Neural progenitor cell (in vitro differentiated cells): ENCODE data around the gene STEAP1. TPM values are rescaled to one million over a fixed set of nuclear protein-coding genes. Genes with fewer than 3 reads are reported as not detected.
"Not testable (repeated sequence)": the region's sequence is repeated elsewhere in the genome, so short reads cannot be mapped to it uniquely, and the experiment has no call there.

Source experiments
- DNase-seq: peaks from one replicate; pipeline ENCODE4 v3.0.0-alpha.2; 2016; ENCODE audit warnings: low spot score
- H2AFZ ChIP-seq: fragments of 200-600 bp; sonication (generic); replicated peaks from 2 replicates; pipeline ENCODE4 v1.6.1; 2016; ENCODE audit warnings: antibody characterized with exemption
- H3F3A ChIP-seq: fragments of 200-600 bp; sonication (generic); 2 replicates; pipeline ENCODE4 v1.6.1; 2016; ENCODE audit warnings: antibody characterized with exemption, low read depth
- H3K27ac ChIP-seq: fragments of 200-600 bp; sonication (generic); 2 replicates; pipeline ENCODE4 v1.5.1; 2016; ENCODE audit warnings: mild to moderate bottlenecking
- H3K27me3 ChIP-seq: fragments of 200-600 bp; sonication (generic); 2 replicates; pipeline ENCODE4 v1.6.1; 2016; ENCODE audit warnings: mild to moderate bottlenecking, moderate library complexity
- H3K36me3 ChIP-seq: fragments of 200-600 bp; sonication (generic); 2 replicates; pipeline ENCODE4 v1.5.1; 2016
- H3K4me1 ChIP-seq: fragments of 200-600 bp; sonication (generic); 2 replicates; pipeline ENCODE4 v1.6.1; 2016; ENCODE audit warnings: mixed run types
- H3K4me2 ChIP-seq: fragments of 200-600 bp; sonication (generic); 2 replicates; pipeline ENCODE4 v1.6.1; 2016
- H3K4me3 ChIP-seq: fragments of 200-600 bp; sonication (generic); 2 replicates; pipeline ENCODE4 v1.5.1; 2016
- H3K79me2 ChIP-seq: fragments of 200-600 bp; sonication (generic); 2 replicates; pipeline ENCODE4 v1.6.1; 2016; ENCODE audit warnings: low read depth
- H3K9ac ChIP-seq: fragments of 200-600 bp; sonication (generic); 2 replicates; pipeline ENCODE4 v1.6.1; 2016
- H3K9me3 ChIP-seq: fragments of 200-600 bp; sonication (generic); 2 replicates; pipeline ENCODE4 v1.5.1; 2016; ENCODE audit warnings: low read depth
- H4K20me1 ChIP-seq: fragments of 200-600 bp; sonication (generic); 2 replicates; pipeline ENCODE4 v1.6.1; 2016; ENCODE audit warnings: low read depth
- H3K27ac Mint-ChIP-seq: 3 replicates; pipeline ENCODE4 v1.8.0; 2021; ENCODE audit warnings: mixed read lengths
- H3K27me3 Mint-ChIP-seq: 2 replicates; pipeline ENCODE4 v1.8.0; 2022; ENCODE audit warnings: low read depth, mild to moderate bottlenecking, inconsistent platforms, moderate library complexity, mixed read lengths; ENCODE audit not compliant: insufficient read depth
- H3K36me3 Mint-ChIP-seq: 3 replicates; pipeline ENCODE4 v1.8.0; 2021; ENCODE audit warnings: mixed read lengths
- H3K4me1 Mint-ChIP-seq: 3 replicates; pipeline ENCODE4 v1.8.0; 2021; ENCODE audit warnings: mixed read lengths
- H3K4me3 Mint-ChIP-seq: 3 replicates; pipeline ENCODE4 v1.8.0; 2021; ENCODE audit warnings: mild to moderate bottlenecking, moderate library complexity, mixed read lengths
- H3K9me3 Mint-ChIP-seq: 3 replicates; pipeline ENCODE4 v1.8.0; 2020; ENCODE audit warnings: mixed read lengths
- EZH2 ChIP-seq: fragments of 200-600 bp; sonication (generic); IDR thresholded peaks from 2 replicates; pipeline ENCODE4 v1.6.1; 2017; ENCODE audit warnings: antibody characterized with exemption, mild to moderate bottlenecking, moderate library complexity
- EZH2phosphoT487 ChIP-seq: fragments of 200-600 bp; sonication (generic); IDR thresholded peaks from 2 replicates; pipeline ENCODE4 v1.6.1; 2017; ENCODE audit warnings: antibody characterized with exemption
- total RNA-seq: library from RNA; depleted of rRNA; stranded (reverse); fragments of >200 nt; gene quantifications from 2 replicates; pipeline ENCODE4 v1.2.3, GENCODE V29; 2015; ENCODE audit warnings: low replicate concordance
- TF ChIP-seq, protein P1 (sequence below): fragments of 200-600 bp; sonication (generic); IDR thresholded peaks from 2 replicates; pipeline ENCODE4 v1.5.1; 2017; ENCODE audit warnings: antibody characterized with exemption, mild to moderate bottlenecking

The STEAP1 gene
- total RNA-seq, 1 donor from 2014 or later: 2.3 TPM

GRCh38 chr7:90180011-90180585 lies 25.8 kb downstream of the STEAP1 start:
- Mint-ChIP-seq H3K9me3 (peaks cover 4% of the 10 kb centered on the region), H3K4me1 (no peaks in the 10 kb centered on the region), H3K4me3 (no peak overlapping the region), H3K36me3 (no peaks in the 10 kb centered on the region), H3K27me3 (no peaks in the 10 kb centered on the region), H3K27ac (no peak overlapping the region)
- Histone ChIP-seq H3K4me1 (no peaks in the 10 kb centered on the region), H3K9ac (no peak overlapping the region), H3K79me2 (no peaks in the 10 kb centered on the region), H3K27ac (no peak overlapping the region), H2AFZ (peak overlapping the region; percentile 23), H3K4me2 (no peak overlapping the region), H3K4me3 (no peak overlapping the region), H4K20me1 (no peaks in the 10 kb centered on the region), H3K27me3 (no peaks in the 10 kb centered on the region), H3K36me3 (no peaks in the 10 kb centered on the region), H3F3A (no peaks in the 10 kb centered on the region), H3K9me3 (no peaks in the 10 kb centered on the region)
- no peak for DNase-seq
- TF ChIP-seq, protein P1, sequence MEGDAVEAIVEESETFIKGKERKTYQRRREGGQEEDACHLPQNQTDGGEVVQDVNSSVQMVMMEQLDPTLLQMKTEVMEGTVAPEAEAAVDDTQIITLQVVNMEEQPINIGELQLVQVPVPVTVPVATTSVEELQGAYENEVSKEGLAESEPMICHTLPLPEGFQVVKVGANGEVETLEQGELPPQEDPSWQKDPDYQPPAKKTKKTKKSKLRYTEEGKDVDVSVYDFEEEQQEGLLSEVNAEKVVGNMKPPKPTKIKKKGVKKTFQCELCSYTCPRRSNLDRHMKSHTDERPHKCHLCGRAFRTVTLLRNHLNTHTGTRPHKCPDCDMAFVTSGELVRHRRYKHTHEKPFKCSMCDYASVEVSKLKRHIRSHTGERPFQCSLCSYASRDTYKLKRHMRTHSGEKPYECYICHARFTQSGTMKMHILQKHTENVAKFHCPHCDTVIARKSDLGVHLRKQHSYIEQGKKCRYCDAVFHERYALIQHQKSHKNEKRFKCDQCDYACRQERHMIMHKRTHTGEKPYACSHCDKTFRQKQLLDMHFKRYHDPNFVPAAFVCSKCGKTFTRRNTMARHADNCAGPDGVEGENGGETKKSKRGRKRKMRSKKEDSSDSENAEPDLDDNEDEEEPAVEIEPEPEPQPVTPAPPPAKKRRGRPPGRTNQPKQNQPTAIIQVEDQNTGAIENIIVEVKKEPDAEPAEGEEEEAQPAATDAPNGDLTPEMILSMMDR: no peak
- TF ChIP-seq EZH2 (no peak), EZH2phosphoT487 (no peak)

GRCh38 chr7:90180649-90181048 lies 26.4 kb downstream of the STEAP1 start:
- H2AFZ ChIP-seq: peak overlapping the region; percentile 23
- H3K4me2 ChIP-seq: no peak overlapping the region

DNA sequence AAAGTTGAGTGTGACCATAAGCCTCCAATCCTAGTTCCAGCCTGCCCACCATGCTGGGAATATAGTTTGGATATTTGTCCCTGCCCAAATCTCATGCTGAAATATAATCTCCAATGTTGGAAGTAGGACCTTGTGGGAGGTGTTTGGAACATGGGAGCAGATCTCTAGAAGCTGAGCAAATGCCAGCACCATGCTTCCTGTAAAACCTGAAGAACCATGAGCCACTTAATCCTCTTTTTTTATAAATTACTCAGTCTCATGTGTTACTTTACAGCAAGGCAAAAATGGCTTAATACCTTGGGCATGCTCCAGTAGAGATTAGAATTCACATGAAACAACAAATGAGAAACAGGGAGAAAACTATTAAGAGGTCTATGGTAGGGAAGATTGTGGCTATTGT lies 27.2 kb downstream of the STEAP1 start:
- no peaks in the 10 kb centered on the region for H3K9me3 ChIP-seq
- TF ChIP-seq, protein P1: no peak
- TF ChIP-seq EZH2 (no peak), EZH2phosphoT487 (no peak)
- no peaks in the 10 kb centered on the region for H3K79me2 ChIP-seq
- no peak for DNase-seq
- H3K27ac ChIP-seq: no peak overlapping the region
- H2AFZ ChIP-seq: no peak overlapping the region
- H3K4me1 ChIP-seq: no peaks in the 10 kb centered on the region
- H3K4me2 ChIP-seq: no peak overlapping the region
- H3F3A ChIP-seq: no peaks in the 10 kb centered on the region
- H3K9ac ChIP-seq: no peak overlapping the region
- no peak overlapping the region for H3K27ac Mint-ChIP-seq
- no peaks in the 10 kb centered on the region for H4K20me1 ChIP-seq
- no peak overlapping the region for H3K4me3 Mint-ChIP-seq
- H3K36me3 ChIP-seq: no peaks in the 10 kb centered on the region
- no peaks in the 10 kb centered on the region for H3K27me3 Mint-ChIP-seq
- peaks cover 4% of the 10 kb centered on the region for H3K9me3 Mint-ChIP-seq
- H3K36me3 Mint-ChIP-seq: no peaks in the 10 kb centered on the region
- H3K4me3 ChIP-seq: no peak overlapping the region
- H3K27me3 ChIP-seq: no peaks in the 10 kb centered on the region
- H3K4me1 Mint-ChIP-seq: no peaks in the 10 kb centered on the region

More at GRCh38 chr7:90180649-90181048, 26.4 kb downstream of the STEAP1 start:
- Histone ChIP-seq H3K4me1 (no peaks in the 10 kb centered on the region), H3K9me3 (no peaks in the 10 kb centered on the region), H3K79me2 (no peaks in the 10 kb centered on the region), H3K36me3 (no peaks in the 10 kb centered on the region), H3K27ac (no peak overlapping the region), H3K4me3 (no peak overlapping the region), H3K9ac (no peak overlapping the region), H3F3A (no peaks in the 10 kb centered on the region), H4K20me1 (no peaks in the 10 kb centered on the region), H3K27me3 (no peaks in the 10 kb centered on the region)
- H3K27me3 Mint-ChIP-seq: no peaks in the 10 kb centered on the region
- no peaks in the 10 kb centered on the region for H3K4me1 Mint-ChIP-seq
- TF ChIP-seq, protein P1: no peak
- TF ChIP-seq EZH2phosphoT487: no peak
- no peak for TF ChIP-seq EZH2
- no peak for DNase-seq
- no peak overlapping the region for H3K4me3 Mint-ChIP-seq
- peaks cover 4% of the 10 kb centered on the region for H3K9me3 Mint-ChIP-seq
- H3K27ac Mint-ChIP-seq: no peak overlapping the region
- H3K36me3 Mint-ChIP-seq: no peaks in the 10 kb centered on the region

- not testable (repeated sequence) for H3K9ac ChIP-seq, H3K27me3 ChIP-seq, H3K27ac ChIP-seq, H2AFZ ChIP-seq, H3K9me3 ChIP-seq, DNase-seq, H3K9me3 Mint-ChIP-seq, H3F3A ChIP-seq, H3K36me3 Mint-ChIP-seq, H3K27me3 Mint-ChIP-seq, H3K79me2 ChIP-seq, H3K4me3 Mint-ChIP-seq, H4K20me1 ChIP-seq, H3K36me3 ChIP-seq, H3K4me1 Mint-ChIP-seq, H3K4me2 ChIP-seq, H3K4me1 ChIP-seq, H3K27ac Mint-ChIP-seq, H3K4me3 ChIP-seq
Measured at GRCh38 chr7:90186290-90186689, 32.0 kb downstream of the STEAP1 start.
